ENCODE results near the gene PRKAG2. TPM values are rescaled to one million over a fixed set of nuclear protein-coding genes. Genes with fewer than 3 reads are reported as not detected.
A peak's percentile ranks its signal among the peaks of the same experiment; 100 is the strongest.

PRKAG2 gene
- total and polyA plus RNA-seq, 2 of the 13 experiments (the other 11 are each of a cell fraction or from before 2014, with no cell fraction given) = 0.90 to 1.3 TPM

GRCh38 chr7:151735851-151736402 is 141.0 kb downstream of the PRKAG2 start:
- H4K20me1 ChIP-seq (ENCODE audit: insufficient read depth, low read length) = no peaks in the 10 kb centered on the region
- intact Hi-C loops (cut with micrococcal nuclease; ENCODE audit: unreplicated experiment) = no loop called here
- no peak overlapping the region for H2AFZ ChIP-seq (ENCODE audit: low read length)
- FAIRE-seq = no peak
- BruUV-seq (replicated peaks) = no TSS peak
- H3K79me2 ChIP-seq (ENCODE audit: insufficient read depth, low read length) = no peaks in the 10 kb centered on the region
- DNase-seq (ENCODE audit: low spot score) = no peak
- ATAC-seq = peak; percentile 29; the same call in 1 of the 3 replicates
- no peak overlapping the region for H3K4me2 ChIP-seq (ENCODE audit: low read depth, low read length)
- H3K9ac ChIP-seq (ENCODE audit: insufficient read depth, low read depth, low read length) = no peak overlapping the region
- ChIA-PET POLR2A (no interaction called here), CTCF (ENCODE audit: low intra/inter-chr PET ratio, low total read pairs) (interaction anchor here (1.1 kb wide), 1 partner anchor 187 kb away, joined by 3 read pairs; no protein-coding TSS in a partner anchor)
- H3K27ac ChIP-seq (ENCODE audit: extremely low read length, insufficient read depth, low read length) = no peak overlapping the region
- no peak overlapping the region for H3K4me3 ChIP-seq (replicated peaks in 1 of 3; ENCODE audit: insufficient read depth in 1 of 3, low read depth in 2 of 3, low read length in 3 of 3)
- H3K27me3 ChIP-seq (ENCODE audit: control insufficient read depth in 1 of 2, insufficient read depth in 2 of 2, low read length in 2 of 2) = peaks cover 0 to 6% of the 10 kb centered on the region in 2 experiments; a peak in 1 of 5 replicates
- in situ Hi-C loops (cut with HindIII; ENCODE audit: extremely low pct_ligation_motif_present, low pct_unique_long_range_greater_than_20kb) = no loop called here
- WGBS (ENCODE audit: low lambda C conversion rate) = 56% methylated on average over 13 of the region's 25 CpGs
- H3K36me3 ChIP-seq (replicated peaks in 1 of 2; ENCODE audit: control insufficient read depth in 1 of 2, insufficient read depth in 2 of 2, low read length in 2 of 2) = no peaks in the 10 kb centered on the region
- H3K9me3 ChIP-seq (ENCODE audit: low read length) = 0 out of 2 replicates have a peak, but pooled peaks cover 4% of the 10 kb centered on the region
- no peaks in the 10 kb centered on the region for H3K4me1 ChIP-seq (ENCODE audit: insufficient read depth, low read length)
- TF ChIP-seq, protein P1, sequence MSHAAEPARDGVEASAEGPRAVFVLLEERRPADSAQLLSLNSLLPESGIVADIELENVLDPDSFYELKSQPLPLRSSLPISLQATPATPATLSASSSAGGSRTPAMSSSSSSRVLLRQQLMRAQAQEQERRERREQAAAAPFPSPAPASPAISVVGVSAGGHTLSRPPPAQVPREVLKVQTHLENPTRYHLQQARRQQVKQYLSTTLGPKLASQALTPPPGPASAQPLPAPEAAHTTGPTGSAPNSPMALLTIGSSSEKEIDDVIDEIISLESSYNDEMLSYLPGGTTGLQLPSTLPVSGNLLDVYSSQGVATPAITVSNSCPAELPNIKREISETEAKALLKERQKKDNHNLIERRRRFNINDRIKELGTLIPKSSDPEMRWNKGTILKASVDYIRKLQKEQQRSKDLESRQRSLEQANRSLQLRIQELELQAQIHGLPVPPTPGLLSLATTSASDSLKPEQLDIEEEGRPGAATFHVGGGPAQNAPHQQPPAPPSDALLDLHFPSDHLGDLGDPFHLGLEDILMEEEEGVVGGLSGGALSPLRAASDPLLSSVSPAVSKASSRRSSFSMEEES (CRISPR knock-in tag; IDR thresholded peaks at IDR 0.05) = no peak
- TF ChIP-seq ZNF281 (CRISPR knock-in tag; IDR thresholded peaks at IDR 0.05; ENCODE audit: borderline replicate concordance) (no peak), SNRNP70 (IDR thresholded peaks at IDR 0.05; ENCODE audit: low read depth, low read length) (no peak), ZNF816 (CRISPR knock-in tag; IDR thresholded peaks at IDR 0.05; ENCODE audit: borderline replicate concordance) (no peak), SALL1 (CRISPR knock-in tag; IDR thresholded peaks at IDR 0.05) (no peak), FUBP1 (CRISPR knock-in tag; IDR thresholded peaks at IDR 0.05; ENCODE audit: borderline replicate concordance) (no peak), ARNTL (CRISPR knock-in tag; IDR thresholded peaks at IDR 0.05) (no peak), POLR2AphosphoS2 (IDR thresholded peaks at IDR 0.05; ENCODE audit: low read depth, low read length) (no peak), MBNL3 (CRISPR knock-in tag; conservative IDR thresholded peaks at IDR 0.05) (no peak), GLMP (CRISPR knock-in tag; IDR thresholded peaks at IDR 0.05; ENCODE audit: borderline replicate concordance) (no peak), ZNF572 (CRISPR knock-in tag; IDR thresholded peaks at IDR 0.05) (no peak), KLF9 (CRISPR knock-in tag; IDR thresholded peaks at IDR 0.05; ENCODE audit: low read depth) (no peak), PCBP1 (IDR thresholded peaks at IDR 0.05; ENCODE audit: borderline replicate concordance, low read depth, low read length) (no peak), ZNF335 (CRISPR knock-in tag; IDR thresholded peaks at IDR 0.05) (no peak)
- TF ChIP-seq, protein P2, sequence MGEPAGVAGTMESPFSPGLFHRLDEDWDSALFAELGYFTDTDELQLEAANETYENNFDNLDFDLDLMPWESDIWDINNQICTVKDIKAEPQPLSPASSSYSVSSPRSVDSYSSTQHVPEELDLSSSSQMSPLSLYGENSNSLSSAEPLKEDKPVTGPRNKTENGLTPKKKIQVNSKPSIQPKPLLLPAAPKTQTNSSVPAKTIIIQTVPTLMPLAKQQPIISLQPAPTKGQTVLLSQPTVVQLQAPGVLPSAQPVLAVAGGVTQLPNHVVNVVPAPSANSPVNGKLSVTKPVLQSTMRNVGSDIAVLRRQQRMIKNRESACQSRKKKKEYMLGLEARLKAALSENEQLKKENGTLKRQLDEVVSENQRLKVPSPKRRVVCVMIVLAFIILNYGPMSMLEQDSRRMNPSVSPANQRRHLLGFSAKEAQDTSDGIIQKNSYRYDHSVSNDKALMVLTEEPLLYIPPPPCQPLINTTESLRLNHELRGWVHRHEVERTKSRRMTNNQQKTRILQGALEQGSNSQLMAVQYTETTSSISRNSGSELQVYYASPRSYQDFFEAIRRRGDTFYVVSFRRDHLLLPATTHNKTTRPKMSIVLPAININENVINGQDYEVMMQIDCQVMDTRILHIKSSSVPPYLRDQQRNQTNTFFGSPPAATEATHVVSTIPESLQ (CRISPR knock-in tag; conservative IDR thresholded peaks at IDR 0.05) = no peak
